Measurements from ENCODE around the gene DNAH9.

DNAH9 gene

DNA sequence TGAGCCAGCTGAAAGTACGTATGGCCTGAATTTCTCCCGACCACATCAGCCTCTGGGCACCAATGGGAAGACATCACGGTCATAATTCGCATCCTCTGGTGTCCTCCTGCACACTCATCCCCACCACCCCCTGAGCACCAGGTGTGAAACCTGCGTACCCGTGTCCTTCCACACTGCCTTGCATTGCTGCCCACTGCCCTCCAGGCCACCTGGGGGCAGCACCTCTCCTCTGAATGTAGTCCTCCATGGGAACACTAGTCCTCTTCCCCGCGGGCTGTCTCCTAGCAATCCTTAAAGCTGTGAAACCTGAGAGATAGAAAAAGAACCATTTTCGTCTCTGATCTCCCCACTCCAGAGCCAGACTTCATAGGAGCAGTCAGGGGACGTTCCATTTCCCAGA lies 273.5 kb downstream of the DNAH9 start:
- in situ Hi-C loops (cut with HindIII; ENCODE audit: low pct_ligation_motif_present, low pct_unique_long_range_greater_than_20kb, low sequenced_read_pairs) = no loop called here
- DNase-seq = no peak

DNA sequence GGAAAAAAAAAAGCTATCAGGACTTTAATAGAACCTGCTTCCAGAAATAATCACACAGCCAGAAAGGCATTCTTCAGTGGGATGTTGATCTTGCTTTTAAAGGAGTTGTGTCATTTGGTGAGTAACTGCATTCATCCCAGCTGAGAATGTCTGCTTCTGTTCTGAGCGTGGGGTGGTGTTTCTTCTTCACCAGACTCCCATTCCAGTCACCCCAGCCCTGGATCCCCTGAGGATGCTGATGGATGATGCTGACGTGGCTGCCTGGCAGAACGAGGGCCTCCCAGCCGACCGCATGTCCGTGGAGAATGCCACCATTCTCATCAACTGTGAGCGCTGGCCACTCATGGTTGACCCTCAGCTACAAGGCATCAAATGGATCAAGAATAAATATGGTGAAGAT lies 276.5 kb downstream of the DNAH9 start:
- DNase-seq = no peak
- in situ Hi-C loops (cut with HindIII; ENCODE audit: low pct_ligation_motif_present, low pct_unique_long_range_greater_than_20kb, low sequenced_read_pairs) = no loop called here

DNA sequence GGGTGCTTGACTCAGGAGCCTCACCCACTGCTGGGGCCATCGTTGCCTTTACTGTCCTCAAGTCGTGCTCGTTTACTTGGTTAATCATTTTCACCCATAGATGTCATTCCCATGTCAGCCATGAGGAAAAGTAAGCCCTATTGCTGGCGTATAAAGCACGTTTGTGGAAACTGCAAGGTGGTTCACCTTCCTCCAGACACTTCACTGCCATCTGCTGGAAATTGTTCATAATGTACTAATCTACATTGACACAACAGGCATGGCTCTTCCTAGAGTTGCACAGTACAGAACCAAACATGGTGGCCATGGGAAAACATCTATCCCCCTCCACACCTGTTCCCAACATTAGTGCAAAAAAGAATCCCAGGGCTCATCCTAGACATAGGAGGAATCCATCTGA lies 282.4 kb downstream of the DNAH9 start:
- peak; percentile 48 for DNase-seq
- in situ Hi-C loops (cut with HindIII; ENCODE audit: low pct_ligation_motif_present, low pct_unique_long_range_greater_than_20kb, low sequenced_read_pairs) = no loop called here

DNA sequence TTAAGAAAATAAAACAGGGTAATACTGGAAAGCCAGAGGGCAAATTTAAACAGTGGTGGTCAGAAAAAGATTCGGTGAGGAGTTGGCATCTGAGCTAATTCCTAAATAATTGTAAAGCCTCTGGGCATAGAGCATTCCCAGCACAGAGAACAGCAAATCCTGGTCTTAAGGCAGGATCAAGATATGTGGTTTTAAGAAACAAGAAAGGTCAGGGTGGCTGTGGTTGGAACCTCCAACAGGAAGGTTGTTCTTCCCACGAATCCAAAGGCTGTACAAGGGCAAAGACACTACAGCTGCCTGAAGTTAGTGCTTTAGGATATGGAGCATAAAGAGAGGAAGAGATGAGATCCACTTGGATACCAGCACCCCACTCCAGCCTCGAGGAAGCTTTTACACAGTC lies 284.4 kb downstream of the DNAH9 start:
- no peak for DNase-seq
- in situ Hi-C loops (cut with HindIII; ENCODE audit: low pct_ligation_motif_present, low pct_unique_long_range_greater_than_20kb, low sequenced_read_pairs) = no loop called here

DNA sequence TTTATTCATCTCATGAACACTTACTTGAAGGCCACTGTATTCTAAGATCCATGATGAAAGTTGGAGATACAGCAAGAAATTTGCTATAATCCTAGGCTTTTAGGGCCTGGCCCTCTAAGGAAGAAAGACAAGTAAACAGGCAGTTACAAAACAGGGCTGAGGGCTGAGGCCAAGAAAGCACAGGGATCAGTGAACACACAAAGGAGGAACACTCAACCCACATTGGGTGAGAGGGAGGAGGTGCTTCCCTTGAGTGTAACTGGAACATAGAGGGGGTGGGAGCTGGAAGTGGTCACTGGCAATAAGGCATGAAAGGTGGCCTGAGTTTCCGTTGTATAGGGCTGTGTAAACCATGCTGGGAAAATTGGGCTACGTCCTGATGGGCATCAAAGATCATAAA lies 286.8 kb downstream of the DNAH9 start:
- no peak for DNase-seq
- in situ Hi-C loops (cut with HindIII; ENCODE audit: low pct_ligation_motif_present, low pct_unique_long_range_greater_than_20kb, low sequenced_read_pairs) = no loop called here

DNA sequence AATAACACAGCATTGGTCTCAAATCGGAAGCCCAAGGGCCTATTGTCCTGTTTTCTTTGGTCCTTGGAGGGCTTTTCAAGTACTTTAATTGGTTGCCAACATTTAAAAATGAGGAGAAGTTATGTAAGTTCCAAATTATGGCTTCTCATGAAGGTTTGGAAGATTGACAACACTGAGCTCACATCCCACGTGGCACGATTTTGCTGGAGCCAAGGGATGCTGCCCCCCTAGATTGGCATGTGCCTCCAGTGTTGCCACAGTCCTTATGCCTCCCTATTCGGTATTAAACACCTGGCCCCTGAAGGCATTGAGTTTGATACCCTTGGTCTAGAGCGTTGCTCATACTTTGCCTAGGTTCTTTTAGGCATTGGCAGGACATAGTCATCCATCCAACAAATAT lies 291.0 kb downstream of the DNAH9 start:
- in situ Hi-C loops (cut with HindIII; ENCODE audit: low pct_ligation_motif_present, low pct_unique_long_range_greater_than_20kb, low sequenced_read_pairs) = no loop called here
- DNase-seq = no peak

DNA sequence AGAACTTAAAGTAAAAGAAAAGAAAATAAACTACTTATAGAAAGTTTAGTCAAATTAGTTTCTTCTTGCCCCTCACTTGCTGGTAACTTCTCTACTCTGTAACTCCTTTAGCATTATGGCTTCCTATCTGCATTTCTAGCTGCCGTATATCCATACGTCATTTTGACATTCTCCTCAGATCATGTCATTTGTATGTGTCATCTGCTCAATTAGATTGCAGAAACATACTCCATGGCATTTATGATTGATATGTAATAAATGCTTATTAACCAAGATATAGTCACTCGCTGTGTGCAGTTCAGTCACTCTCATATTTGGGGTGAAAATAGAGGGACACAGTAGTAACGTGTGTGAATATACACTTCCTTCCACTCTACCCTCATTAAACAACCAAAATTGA lies 295.6 kb downstream of the DNAH9 start:
- DNase-seq = no peak
- in situ Hi-C loops (cut with HindIII; ENCODE audit: low pct_ligation_motif_present, low pct_unique_long_range_greater_than_20kb, low sequenced_read_pairs) = no loop called here

DNA sequence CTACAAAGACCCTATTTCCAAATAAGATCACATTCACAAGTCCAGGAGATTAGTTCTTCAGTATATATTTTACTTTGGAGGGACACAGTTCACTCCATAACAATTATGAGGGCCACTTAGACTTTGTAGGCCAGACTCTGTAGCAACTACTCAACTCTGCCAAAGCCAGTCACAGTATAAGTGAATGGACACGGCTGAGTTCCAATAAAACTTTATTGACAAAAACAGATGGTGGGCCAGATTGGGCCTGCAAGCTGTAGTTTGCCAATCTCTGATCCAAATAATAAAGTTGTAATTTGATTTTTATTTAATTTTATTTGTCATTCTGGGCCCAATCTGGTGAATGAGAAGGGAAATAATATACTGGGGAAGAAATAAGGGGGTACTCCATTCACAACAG lies 297.9 kb downstream of the DNAH9 start:
- DNase-seq = no peak
- in situ Hi-C loops (cut with HindIII; ENCODE audit: low pct_ligation_motif_present, low pct_unique_long_range_greater_than_20kb, low sequenced_read_pairs) = no loop called here

DNA sequence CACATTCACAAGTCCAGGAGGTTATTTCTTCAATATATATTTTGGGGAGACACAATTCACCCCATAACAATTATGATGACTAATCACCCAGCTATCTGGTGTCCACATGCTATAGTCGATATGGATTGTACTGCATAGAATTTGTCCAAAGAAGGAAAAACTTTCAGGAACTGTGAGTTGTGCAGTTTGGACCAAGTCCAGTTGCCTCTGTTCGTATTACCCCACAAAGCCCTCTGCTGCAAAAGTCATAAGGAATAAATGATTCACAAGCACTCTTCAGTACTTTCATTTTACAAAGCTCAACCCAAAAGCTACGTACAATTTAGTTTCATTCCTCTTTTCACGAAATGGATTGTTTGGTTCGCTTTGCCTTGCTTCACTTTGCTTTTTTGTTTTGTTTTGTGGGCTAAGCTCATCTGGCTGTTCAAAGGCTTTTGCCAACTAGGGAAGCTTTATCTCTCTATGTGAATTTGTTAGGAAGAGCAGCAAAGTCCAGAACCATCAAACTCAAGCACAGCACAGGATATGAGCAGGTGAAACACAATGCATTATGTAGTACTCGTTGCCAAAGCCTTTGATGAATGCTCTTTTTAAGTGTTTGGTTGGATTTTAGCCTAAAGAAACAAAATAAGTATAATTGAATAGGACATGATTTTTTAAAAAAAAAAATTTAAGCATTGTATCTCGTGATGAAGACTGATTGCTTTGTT lies 300.4 kb downstream of the DNAH9 start:
- no peak for DNase-seq
- in situ Hi-C loops (cut with HindIII; ENCODE audit: low pct_ligation_motif_present, low pct_unique_long_range_greater_than_20kb, low sequenced_read_pairs) = no loop called here

DNA sequence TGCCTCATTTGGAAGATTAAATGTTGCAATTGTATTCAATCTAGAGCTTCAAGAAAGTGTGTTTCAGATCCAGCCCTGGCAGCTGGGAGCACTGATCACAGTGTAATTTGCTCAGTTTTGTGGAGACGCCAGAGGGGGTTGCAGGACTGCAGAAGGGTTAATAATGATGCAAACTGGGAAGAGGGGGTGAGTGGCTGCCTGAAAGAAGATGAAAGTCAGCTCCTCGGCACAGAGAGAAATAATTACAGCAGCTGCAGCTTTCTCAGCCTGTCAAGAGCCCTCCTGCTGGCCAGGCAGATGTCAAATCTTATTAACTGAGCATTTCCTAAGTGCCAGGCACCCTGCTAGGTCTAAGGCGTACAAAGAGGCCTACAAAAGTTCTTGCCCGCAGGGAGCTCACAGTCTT lies 301.3 kb downstream of the DNAH9 start:
- in situ Hi-C loops (cut with HindIII; ENCODE audit: low pct_ligation_motif_present, low pct_unique_long_range_greater_than_20kb, low sequenced_read_pairs) = no loop called here
- DNase-seq = no peak

DNA sequence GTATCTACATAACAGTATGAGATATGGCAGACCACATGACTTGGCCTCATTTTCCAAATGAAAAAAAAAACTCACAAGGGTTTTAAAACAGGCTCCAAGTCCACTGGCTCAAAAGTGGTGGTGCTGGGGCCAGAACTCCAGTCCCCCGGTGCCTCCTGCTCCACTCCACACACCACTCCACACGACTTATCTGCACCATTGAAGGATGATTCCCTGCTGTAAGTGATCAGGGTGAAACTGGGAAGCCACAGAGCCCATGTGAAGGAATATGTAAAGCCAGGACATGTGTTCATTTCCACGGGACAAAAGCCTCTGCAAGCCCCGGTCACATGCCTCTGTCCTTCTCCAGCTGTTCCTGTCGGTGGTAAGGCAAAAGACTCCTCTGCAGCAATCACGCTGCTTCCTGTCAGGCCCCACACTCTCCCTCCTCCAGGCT lies 301.8 kb downstream of the DNAH9 start:
- in situ Hi-C loops (cut with HindIII; ENCODE audit: low pct_ligation_motif_present, low pct_unique_long_range_greater_than_20kb, low sequenced_read_pairs) = no loop called here
- DNase-seq = no peak

DNA sequence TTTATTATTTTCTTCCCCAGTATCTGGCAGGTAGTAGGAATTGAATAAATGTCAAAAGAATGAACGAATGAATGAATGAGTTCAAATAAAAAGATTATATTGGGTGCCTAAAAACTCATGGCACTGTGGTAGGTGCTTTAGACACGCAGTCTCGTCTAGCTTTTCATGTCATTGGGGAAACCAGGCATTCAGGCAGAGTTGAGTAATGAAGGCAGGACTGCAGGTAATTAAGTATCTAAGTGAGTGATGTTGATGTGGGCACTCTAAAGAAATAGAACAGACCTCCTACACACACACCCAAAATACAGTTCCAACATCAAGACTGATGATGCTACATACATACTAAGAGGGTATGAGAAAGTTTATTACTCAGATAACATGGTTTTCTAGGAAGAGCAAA lies 302.4 kb downstream of the DNAH9 start:
- in situ Hi-C loops (cut with HindIII; ENCODE audit: low pct_ligation_motif_present, low pct_unique_long_range_greater_than_20kb, low sequenced_read_pairs) = no loop called here
- DNase-seq = no peak

DNA sequence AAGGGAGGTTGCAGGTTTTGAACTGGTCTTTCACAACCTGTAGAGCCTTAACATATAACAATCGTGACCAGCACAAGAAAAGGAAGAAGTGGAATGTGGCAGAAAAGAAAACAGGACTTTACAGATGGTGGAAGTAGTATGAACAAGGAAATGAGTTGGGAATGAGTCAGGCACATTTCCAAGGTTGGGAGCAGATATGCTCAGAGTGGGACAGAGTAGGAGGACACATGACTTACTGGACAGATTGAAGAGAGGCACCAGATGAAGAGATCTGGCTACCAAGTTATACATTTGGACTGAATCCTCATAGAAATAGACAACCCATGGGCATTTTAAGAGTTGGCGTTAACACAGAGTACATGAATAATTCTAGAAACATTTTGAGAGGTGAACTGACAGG lies 303.7 kb downstream of the DNAH9 start:
- DNase-seq = no peak
- in situ Hi-C loops (cut with HindIII; ENCODE audit: low pct_ligation_motif_present, low pct_unique_long_range_greater_than_20kb, low sequenced_read_pairs) = no loop called here

DNA sequence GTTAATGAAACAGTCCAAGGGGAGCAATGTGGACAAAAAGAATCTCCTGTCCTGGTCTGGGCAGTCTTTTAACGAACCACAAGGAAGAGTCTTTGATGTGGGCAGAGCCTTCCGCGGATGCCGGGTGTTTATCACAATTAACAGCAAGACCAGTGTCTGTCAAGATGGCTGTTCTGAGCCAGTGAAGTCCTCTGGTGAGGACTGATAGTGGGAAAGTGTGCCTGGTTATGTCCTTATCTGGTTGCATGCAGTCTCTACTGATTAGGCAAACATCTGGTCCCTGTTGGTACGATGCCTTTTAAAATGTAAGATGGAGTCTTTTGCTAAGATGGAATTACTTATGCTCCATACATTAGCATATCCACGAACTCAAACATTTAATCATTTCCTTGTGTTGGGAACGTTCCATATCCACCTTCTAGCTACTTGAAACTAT lies 310.5 kb downstream of the DNAH9 start:
- in situ Hi-C loops (cut with HindIII; ENCODE audit: low pct_ligation_motif_present, low pct_unique_long_range_greater_than_20kb, low sequenced_read_pairs) = no loop called here
- no peak for DNase-seq

DNA sequence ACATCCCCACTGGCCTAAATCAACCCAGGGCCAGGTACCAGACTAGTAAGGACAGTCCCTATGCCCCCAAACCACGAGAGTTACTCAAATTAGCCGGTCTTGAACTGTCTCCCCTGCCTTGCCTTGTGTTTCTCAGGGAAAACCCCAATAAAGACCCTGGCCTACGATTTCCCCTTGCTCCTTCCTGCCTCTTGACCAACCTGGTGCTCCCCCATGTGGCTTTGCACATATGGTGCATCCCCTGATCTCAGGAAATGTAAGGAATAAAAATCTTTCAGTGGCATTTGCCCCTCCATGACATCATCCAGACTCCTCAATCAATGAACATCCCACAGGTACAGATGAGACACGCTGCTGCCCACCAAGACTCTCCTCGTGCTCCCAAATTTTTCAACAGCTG lies 311.1 kb downstream of the DNAH9 start:
- in situ Hi-C loops (cut with HindIII; ENCODE audit: low pct_ligation_motif_present, low pct_unique_long_range_greater_than_20kb, low sequenced_read_pairs) = no loop called here
- no peak for DNase-seq

DNA sequence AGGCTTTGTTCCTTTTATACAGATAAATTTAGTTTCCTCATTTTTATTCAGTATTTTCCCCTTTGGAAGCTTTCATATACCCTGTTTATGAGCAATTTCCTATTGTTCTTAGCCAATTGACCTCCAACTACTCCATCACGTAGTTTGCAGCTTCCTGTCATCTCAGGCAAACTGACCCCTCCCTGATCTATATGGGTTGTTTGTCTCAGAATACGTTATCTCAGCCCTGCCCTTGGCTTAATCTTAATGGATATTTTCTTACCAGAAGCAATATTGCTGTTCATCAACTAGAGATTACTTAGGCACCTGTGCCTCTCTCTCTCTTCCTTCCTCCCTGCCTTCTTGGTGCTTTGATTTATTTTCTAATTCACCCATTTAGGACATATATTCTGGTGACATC lies 317.8 kb downstream of the DNAH9 start:
- in situ Hi-C loops (cut with HindIII; ENCODE audit: low pct_ligation_motif_present, low pct_unique_long_range_greater_than_20kb, low sequenced_read_pairs) = no loop called here
- DNase-seq = no peak

DNA sequence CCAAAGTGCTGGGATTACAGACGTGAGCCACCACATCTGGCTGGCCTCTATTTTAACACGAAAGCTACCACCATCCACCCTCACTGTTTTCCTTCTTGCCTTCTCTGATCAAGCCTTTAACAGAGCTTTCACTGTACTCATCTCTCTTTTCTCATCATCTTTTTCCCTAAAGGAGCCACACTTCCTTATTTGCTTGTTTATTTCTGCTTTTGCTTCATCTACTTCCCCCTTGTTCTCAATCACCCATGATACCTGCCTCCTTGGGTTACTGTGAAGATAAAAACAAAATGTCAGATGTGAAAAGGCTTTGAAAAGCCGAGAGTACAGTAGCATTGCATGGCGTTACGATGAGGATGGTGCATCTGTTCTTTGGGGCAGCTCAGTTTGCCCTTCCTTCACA lies 319.1 kb downstream of the DNAH9 start:
- no peak for DNase-seq
- in situ Hi-C loops (cut with HindIII; ENCODE audit: low pct_ligation_motif_present, low pct_unique_long_range_greater_than_20kb, low sequenced_read_pairs) = no loop called here

DNA sequence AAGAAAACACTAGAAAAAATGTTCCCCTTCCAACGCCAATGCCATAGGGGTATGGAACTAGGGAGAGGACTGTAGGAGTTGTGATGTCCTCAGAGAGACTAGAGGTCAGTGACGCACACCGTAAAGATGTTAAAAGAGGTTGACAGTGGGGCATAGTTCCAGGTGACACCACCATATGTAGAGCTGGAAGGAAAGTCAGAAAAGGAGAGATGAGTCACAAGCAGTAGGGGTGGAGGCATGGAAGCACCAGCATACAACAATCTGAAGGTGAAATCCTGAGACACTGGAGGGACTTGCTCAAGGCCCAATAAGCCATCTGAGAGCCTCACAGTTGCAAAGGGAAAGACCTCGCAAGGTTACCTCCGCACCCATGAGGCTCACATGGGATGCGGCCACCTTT lies 323.0 kb downstream of the DNAH9 start:
- DNase-seq = no peak
- in situ Hi-C loops (cut with HindIII; ENCODE audit: low pct_ligation_motif_present, low pct_unique_long_range_greater_than_20kb, low sequenced_read_pairs) = no loop called here

DNA sequence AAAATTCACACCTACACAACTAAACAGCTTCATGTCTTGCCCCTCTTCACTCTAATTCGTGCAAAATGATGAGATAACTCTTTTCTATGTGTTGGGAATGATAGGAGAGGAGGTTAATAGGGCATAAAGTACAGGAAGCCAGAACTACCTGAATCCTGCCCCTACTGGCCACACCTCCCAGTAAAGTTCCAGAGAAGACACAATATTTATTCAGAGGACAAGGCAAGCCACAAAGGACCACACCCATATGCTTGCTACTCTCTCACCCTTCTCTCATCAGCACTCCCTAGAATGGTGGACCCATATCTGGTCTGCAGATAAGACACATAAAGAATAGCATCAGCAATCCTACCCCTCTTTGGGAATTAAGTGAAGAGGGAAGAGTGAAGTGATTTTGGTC lies 324.4 kb downstream of the DNAH9 start:
- DNase-seq = no peak
- in situ Hi-C loops (cut with HindIII; ENCODE audit: low pct_ligation_motif_present, low pct_unique_long_range_greater_than_20kb, low sequenced_read_pairs) = no loop called here

DNA sequence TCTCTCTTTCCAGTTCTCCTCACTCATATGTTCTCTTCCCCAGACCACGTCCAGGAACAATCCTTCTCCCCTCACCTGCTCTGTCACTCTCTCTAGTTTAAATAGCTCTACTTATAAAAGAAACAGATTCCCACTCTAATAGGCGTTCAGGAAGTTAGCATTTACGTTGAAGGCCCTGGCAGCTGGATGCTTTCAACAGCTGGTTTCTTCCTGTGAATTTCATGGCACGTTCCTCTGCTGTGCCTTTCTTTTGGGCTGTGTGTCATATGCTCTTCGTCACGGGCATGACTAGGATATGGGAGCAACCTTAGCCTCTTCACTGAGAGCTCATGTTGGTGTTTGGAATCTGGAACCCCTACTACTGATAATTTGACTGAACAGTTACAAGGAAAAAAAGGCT lies 325.8 kb downstream of the DNAH9 start:
- in situ Hi-C loops (cut with HindIII; ENCODE audit: low pct_ligation_motif_present, low pct_unique_long_range_greater_than_20kb, low sequenced_read_pairs) = no loop called here
- DNase-seq = no peak

Measured in ACHN (cell line).